ENCODE measurements around the gene DHRSX.
"Not testable (repeated sequence)": the region's sequence is repeated elsewhere in the genome, so short reads cannot be mapped to it uniquely, and the experiment has no call there.

The DHRSX gene

GRCh38 chrX:2395261-2395992 is 105.3 kb downstream of the DHRSX start:
- DNase-seq (ENCODE audit: low read depth in 2 of 2): no peak

DNA sequence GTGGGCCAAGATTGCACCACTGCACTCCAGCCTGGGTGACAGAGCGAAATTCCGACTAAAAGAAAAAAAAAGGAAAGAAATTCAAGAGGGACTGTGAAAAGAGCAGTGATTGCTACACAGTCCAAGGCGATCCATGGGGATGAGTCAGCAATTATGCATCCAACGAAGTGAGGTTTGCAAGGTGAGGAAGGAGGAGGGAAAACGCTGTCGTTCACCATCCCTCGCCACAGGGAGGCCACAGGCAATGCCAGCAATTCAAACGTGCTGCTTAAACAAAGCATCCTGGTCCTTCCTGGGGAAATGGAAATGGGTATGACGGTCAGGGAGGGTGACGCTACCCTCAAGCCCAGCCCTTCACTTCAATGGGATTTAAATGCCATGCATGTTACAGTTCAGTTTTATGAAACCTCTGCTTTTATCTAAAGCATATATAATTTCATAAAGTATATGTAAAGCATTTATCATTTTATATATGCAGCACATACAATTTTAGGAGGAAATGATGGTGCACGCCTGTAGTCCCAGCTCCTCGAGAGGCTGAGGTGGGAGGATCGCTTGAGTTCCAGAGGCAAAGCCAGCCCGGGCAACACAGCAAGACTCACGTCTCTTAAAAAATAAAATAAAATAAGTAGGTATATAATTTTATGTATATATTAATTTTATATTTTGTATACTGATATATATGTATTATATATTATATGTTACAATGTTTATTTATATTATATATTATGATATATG is 108.7 kb downstream of the DHRSX start:
- DNase-seq (ENCODE audit: low read depth in 2 of 2): no peak

DNA sequence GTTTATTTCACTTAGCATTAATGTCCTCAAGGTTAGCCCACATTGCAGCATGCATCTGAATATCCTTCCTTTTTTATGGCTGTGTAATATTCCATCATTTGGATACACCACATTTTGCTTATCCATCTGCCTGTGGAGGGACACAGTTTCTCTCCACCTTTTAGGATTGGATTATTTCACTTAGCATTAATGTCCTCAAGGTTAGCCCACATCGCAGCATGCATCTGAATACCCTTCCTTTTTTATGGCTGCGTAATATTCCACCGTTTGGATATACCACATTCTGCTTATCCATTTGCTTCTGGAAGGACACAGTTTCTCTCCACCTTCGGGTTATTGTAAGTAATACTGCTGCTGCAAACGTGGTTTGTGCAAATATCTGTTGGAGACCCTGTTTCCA is 110.0 kb downstream of the DHRSX start:
- no peak for DNase-seq (ENCODE audit: low read depth in 2 of 2)

- not testable (repeated sequence) for DNase-seq (ENCODE audit: low read depth in 2 of 2)
Observed at GRCh38 chrX:2389731-2390130, 111.0 kb downstream of the DHRSX start.

DNA sequence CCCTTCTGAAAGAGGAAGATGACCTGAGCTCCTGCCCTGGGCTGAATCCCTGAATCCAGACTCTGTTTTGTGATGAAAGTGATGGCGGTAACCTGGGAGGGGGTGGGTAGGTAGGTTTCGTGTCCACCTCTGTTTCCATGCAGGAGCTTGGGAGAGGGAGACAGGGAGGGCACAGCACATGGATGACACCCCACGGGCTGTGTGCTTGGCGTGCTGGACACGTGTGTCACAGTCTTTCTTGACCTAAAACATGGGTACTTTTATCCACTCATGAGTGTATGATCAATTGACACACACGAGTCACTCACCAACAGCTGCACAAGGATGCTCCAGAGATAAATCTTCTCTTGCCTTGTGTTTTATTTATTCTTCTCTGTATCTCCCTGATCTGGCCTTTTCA is 111.5 kb downstream of the DHRSX start:
- DNase-seq (ENCODE audit: low read depth in 2 of 2): no peak

- no peak for DNase-seq (ENCODE audit: low read depth in 2 of 2)
Observed at GRCh38 chrX:2388669-2389068, 112.1 kb downstream of the DHRSX start.

GRCh38 chrX:2387614-2388239 is 113.0 kb downstream of the DHRSX start:
- no peak for DNase-seq (ENCODE audit: low read depth in 2 of 2)

DNA sequence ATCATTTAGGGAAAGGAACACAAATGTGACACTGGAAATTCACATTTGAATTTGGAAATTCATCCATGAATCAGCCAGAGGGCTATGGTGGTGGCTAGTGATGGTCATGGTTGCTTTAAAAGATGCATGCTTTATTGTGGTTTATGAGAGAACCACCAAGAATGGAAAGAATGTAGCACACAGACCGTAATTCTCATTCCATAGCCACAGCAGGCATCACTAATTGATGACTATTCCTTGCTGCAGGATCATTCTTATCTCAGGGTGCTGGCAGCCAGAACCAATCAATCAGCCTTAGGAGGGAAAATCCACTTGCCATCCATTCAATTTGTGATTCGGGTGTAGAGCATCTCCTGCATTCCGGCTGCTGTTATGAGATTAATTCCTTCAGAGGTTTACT is 115.6 kb downstream of the DHRSX start:
- no peak for DNase-seq (ENCODE audit: low read depth in 2 of 2)

GRCh38 chrX:2384486-2384885 is 116.3 kb downstream of the DHRSX start:
- DNase-seq (ENCODE audit: low read depth in 2 of 2): no peak

GRCh38 chrX:2383735-2384134 is 117.0 kb downstream of the DHRSX start:
- DNase-seq (ENCODE audit: low read depth in 2 of 2): no peak

- DNase-seq (ENCODE audit: low read depth in 2 of 2): no peak
Observed at GRCh38 chrX:2383144-2383543, 117.6 kb downstream of the DHRSX start.

- not testable (repeated sequence) for DNase-seq (ENCODE audit: low read depth in 2 of 2)
Observed at GRCh38 chrX:2382433-2383048, 118.2 kb downstream of the DHRSX start.

GRCh38 chrX:2376166-2376565 is 124.6 kb downstream of the DHRSX start:
- no peak for DNase-seq (ENCODE audit: low read depth in 2 of 2)

- no peak for DNase-seq (ENCODE audit: low read depth in 2 of 2)
Observed at GRCh38 chrX:2374086-2374485, 126.7 kb downstream of the DHRSX start.

- DNase-seq (ENCODE audit: low read depth in 2 of 2): no peak
Observed at GRCh38 chrX:2373615-2374014, 127.2 kb downstream of the DHRSX start.

DNA sequence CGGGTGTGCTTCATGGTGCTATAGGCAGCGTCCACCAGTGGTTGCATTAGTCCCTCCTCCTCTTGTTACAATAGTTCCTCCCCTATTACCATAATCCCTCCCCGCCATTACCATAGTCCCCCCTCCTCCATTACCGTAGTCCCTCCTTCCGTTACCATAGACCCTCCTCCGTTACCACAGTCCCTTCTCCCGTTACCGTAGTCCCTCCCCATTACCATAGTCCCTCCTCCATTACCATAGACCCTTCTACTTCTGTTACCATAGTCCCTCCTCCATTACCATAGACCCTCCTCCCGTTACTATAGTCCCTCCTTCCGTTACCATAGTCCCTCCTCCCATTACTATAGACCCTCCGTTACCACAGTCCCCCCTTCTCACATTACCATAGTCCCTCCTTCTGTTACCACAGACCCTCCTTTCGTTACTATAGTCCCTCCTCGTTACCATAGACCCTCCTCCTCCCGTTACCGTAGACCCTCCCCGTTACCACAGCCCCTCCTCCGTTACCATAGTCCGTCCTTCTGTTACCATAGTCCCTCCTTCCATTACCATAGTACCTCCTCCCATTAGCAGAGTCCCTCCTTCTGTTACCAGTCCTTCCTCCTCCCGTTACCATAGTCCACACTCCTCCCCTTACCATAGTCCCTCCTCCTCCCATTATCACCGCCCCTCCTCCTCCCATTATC is 129.6 kb downstream of the DHRSX start:
- no peak for DNase-seq (ENCODE audit: low read depth in 2 of 2)

- DNase-seq (ENCODE audit: low read depth in 2 of 2): no peak
Observed at GRCh38 chrX:2370456-2370855, 130.3 kb downstream of the DHRSX start.

GRCh38 chrX:2369206-2369605 is 131.6 kb downstream of the DHRSX start:
- DNase-seq (ENCODE audit: low read depth in 2 of 2): no peak

- no peak for DNase-seq (ENCODE audit: low read depth in 2 of 2)
Observed at GRCh38 chrX:2360731-2361130, 140.0 kb downstream of the DHRSX start.

DNA sequence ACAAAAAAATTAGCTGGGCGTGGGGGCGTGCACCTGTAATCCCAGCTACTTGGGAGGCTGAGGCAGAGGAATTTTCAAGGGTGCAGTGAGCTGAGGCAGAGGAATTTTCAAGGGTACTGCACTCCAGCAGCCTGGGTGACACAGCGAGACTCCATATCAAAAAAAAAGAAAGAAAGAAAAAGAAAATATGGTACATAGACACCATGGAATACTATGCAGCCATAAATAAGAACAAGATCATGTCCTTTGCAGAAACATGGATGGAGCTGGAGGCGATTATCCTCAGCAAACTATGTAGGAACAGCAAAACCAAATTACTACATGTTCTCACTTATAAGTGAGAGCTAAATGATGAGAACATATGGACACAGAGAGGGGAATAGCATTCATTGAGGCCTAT is 141.3 kb downstream of the DHRSX start:
- not testable (repeated sequence) for DNase-seq (ENCODE audit: low read depth in 2 of 2)

DNA sequence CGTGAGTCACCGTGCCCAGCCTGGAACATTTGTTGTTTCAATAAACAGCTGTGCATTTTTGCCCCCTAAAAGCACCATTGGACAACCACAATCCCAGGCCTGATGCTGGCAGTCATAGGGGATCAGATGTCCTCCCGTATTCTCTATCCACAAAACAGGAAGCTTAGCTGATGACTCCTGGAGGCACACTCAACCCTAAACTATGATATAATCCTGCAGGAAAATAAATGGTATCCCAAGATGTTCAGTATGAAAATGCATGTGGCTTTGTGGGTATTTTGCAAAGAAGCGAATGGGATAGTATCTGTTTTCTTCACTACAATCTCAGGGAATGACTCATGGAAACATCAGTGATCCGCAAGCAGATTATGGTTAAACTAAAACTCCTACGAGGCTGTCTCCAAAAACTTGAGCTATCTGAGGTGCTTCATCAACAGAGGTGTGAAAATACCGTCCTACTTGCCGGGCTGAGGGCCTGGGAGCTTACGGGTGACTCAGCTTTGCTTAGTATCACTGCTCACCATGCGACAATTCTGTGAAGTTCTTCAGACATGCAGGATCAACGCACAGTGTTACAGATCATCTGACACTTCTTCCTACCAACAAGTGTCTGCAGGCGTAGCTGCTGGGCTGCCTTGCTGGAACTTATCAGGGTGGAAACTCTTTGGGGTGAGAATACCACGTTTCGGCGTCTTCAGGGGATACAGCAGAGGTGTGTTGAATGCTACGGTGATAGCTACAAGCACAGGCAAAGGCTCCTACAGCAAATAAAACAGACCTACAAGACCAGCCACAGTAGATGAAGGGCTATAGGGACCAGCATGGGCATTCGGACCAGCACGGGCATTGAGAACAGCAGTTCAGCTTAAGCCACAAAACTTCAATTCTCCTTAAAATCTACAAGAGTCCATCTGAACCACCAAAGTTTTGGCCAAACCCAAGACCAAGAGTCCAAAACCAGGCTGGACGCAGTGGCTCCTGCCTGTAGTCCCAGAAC is 148.5 kb downstream of the DHRSX start:
- DNase-seq (ENCODE audit: low read depth in 2 of 2): no peak
